ENCODE data around the gene ZNF253.

GRCh38 chr19:19865750-19866610 is at the start of gene ZNF253:
- TF ChIP-seq EZH2phosphoT487 (IDR thresholded peaks at IDR 0.05; ENCODE audit: low read length) (no peak), CTCF (IDR thresholded peaks at IDR 0.05; ENCODE audit: low read length) (no peak; the same call in 1 of the 2 replicates), EZH2 (optimal IDR thresholded peaks at IDR 0.05; ENCODE audit: low read depth, low read length) (no peak)
